HUDEP-2 (cell line): ENCODE measurements around the gene PHEX.

Source experiments
- DNase-seq, 76 experiments: peaks; one replicate each; lab custom pipeline; 2025; ENCODE audit not compliant: unreplicated experiment in 76 of 76; lab: John Stamatoyannopoulos, UW

PHEX gene

GRCh38 chrX:22097012-22097694 is 65.0 kb downstream of the PHEX start:
- DNase-seq, result no peak

GRCh38 chrX:22105231-22105630 is 73.1 kb downstream of the PHEX start:
- peak in 1 of 76 experiments; percentile 0 for DNase-seq

- DNase-seq, result no peak
Measured at GRCh38 chrX:22105971-22106370, 73.8 kb downstream of the PHEX start.

GRCh38 chrX:22109442-22109841 is 77.3 kb downstream of the PHEX start:
- no peak for DNase-seq

GRCh38 chrX:22110729-22111494 is 78.8 kb downstream of the PHEX start:
- no peak for DNase-seq

- DNase-seq, result peak in 1 of 76 experiments; percentile 0
Measured at GRCh38 chrX:22116605-22117546, 84.8 kb downstream of the PHEX start.

- DNase-seq, result no peak
Measured at GRCh38 chrX:22117633-22118032, 85.5 kb downstream of the PHEX start.

GRCh38 chrX:22118161-22118830 is 86.2 kb downstream of the PHEX start:
- no peak for DNase-seq

- DNase-seq, result no peak
Measured at GRCh38 chrX:22121161-22121560, 89.0 kb downstream of the PHEX start.

GRCh38 chrX:22122510-22122909 is 90.4 kb downstream of the PHEX start:
- no peak for DNase-seq

GRCh38 chrX:22124098-22124497 is 92.0 kb downstream of the PHEX start:
- no peak for DNase-seq

GRCh38 chrX:22125481-22125880 is 93.4 kb downstream of the PHEX start:
- no peak for DNase-seq

GRCh38 chrX:22126327-22126726 is 94.2 kb downstream of the PHEX start:
- DNase-seq, result no peak

GRCh38 chrX:22128961-22129360 is 96.8 kb downstream of the PHEX start:
- no peak for DNase-seq

- DNase-seq, result no peak
Measured at GRCh38 chrX:22134681-22135080, 102.6 kb downstream of the PHEX start.

- no peak for DNase-seq
Measured at GRCh38 chrX:22135171-22135711, 103.1 kb downstream of the PHEX start.

GRCh38 chrX:22135994-22136684 is 104.0 kb downstream of the PHEX start:
- DNase-seq, result peak in 8 of 76 experiments; percentile 0 to 7 (median 2)

GRCh38 chrX:22136711-22137110 is 104.6 kb downstream of the PHEX start:
- DNase-seq, result no peak

- no peak for DNase-seq
Measured at GRCh38 chrX:22139822-22140221, 107.7 kb downstream of the PHEX start.
